ENCODE measurements around the gene EIF5AL1.

Gene EIF5AL1

GRCh38 chr10:79560160-79560709, 47.9 kb downstream of the EIF5AL1 start, which contains the start of gene SFTPA2:
Gene SFTPA2, minus strand, starts transcription at chr10:79560407. Its CDS starts 924 bp downstream, at chr10:79559483.
- no peak for FAIRE-seq

- no peak for FAIRE-seq
These were observed 48.9 kb downstream of the EIF5AL1 start for GRCh38 chr10:79561257-79561656.

- FAIRE-seq: no peak
These were observed 49.9 kb downstream of the EIF5AL1 start for GRCh38 chr10:79562135-79562756.

GRCh38 chr10:79563426-79563825, 51.1 kb downstream of the EIF5AL1 start:
- FAIRE-seq: no peak

All from endometrium (tissue), 2 donors.